B cell (primary cell): ENCODE results near the gene KIF26B. TPM values are rescaled to one million over a fixed set of nuclear protein-coding genes. Genes with fewer than 3 reads are reported as not detected.

Source experiments
- ATAC-seq: fragments of 200-7000 bp; cut with Tn5 transposase; one replicate; pipeline ENCODE4 v1.10.0; 2021; ENCODE audit warnings: low read depth, mild to moderate bottlenecking, moderate number of reproducible peaks, moderate library complexity
- CTCF ChIA-PET: fragments of 350-600 bp; sonication (Branson Sonifier 250); formaldehyde crosslinking; loops from one replicate; lab custom pipeline; 2021; ENCODE audit warnings: antibody characterized with exemption, inconsistent platforms; lab: Charles Lee
- POLR2A ChIA-PET: fragments of 350-600 bp; sonication (Branson Sonifier 250); formaldehyde crosslinking; loops from one replicate; lab custom pipeline; 2021; ENCODE audit warnings: antibody characterized with exemption; lab: Charles Lee
- DNase-seq: peaks from one replicate; pipeline ENCODE4 v3.0.0; 2013
- H2AFZ ChIP-seq: 2 replicates; pipeline ENCODE4 v1.6.1; 2012; ENCODE audit warnings: mild to moderate bottlenecking, low read depth, low read length; ENCODE audit not compliant: insufficient read depth, poor library complexity, severe bottlenecking
- H3K27ac ChIP-seq, 2 donors: 1 replicate in 1 of 2; 2 replicates in 1 of 2; pipeline ENCODE4 v1.5.1; 2012 to 2013; ENCODE audit warnings: low read length in 2 of 2, mild to moderate bottlenecking in 2 of 2, moderate library complexity in 1 of 2
- H3K27me3 ChIP-seq, 4 experiments: fragments of 200-600 bp in 1 of 4; sonication (generic) in 1 of 4; replicated peaks in 1 of 4; 1 replicate in 2 of 4; 2 replicates in 2 of 4; pipeline versions ENCODE4 v1.6.1 to v1.7.0; 2013 to 2016; ENCODE audit warnings: low read length in 3 of 4, mild to moderate bottlenecking in 2 of 4, mixed read lengths in 1 of 4, moderate library complexity in 1 of 4; ENCODE audit not compliant: insufficient read depth in 4 of 4, control insufficient read depth in 3 of 4; ENCODE audit errors: control extremely low read depth in 1 of 4
- H3K36me3 ChIP-seq, 2 experiments: replicated peaks in 1 of 2; 1 replicate in 1 of 2; 2 replicates in 1 of 2; pipeline versions ENCODE4 v1.6.1 to v1.7.1; 2013; ENCODE audit warnings: low read length in 1 of 2; ENCODE audit not compliant: insufficient read depth in 2 of 2, control insufficient read depth in 1 of 2; ENCODE audit errors: control extremely low read depth in 1 of 2, extremely low read depth in 1 of 2
- H3K4me1 ChIP-seq, 2 donors: fragments of 200-600 bp in 1 of 2; sonication (generic) in 1 of 2; 1 replicate in 1 of 2; 2 replicates in 1 of 2; pipeline versions ENCODE4 v1.5.1 to v1.6.1; 2013 to 2017; ENCODE audit warnings: low read length in 2 of 2; ENCODE audit not compliant: control insufficient read depth in 2 of 2, insufficient read depth in 2 of 2
- H3K4me2 ChIP-seq: replicated peaks from 2 replicates; pipeline ENCODE3; 2012; ENCODE audit warnings: mild to moderate bottlenecking, low read depth, low read length; ENCODE audit not compliant: poor library complexity, severe bottlenecking
- H3K4me3 ChIP-seq, 5 experiments: fragments of 200-600 bp in 1 of 5; sonication (generic) in 1 of 5; 1 replicate in 3 of 5; 2 replicates in 2 of 5; pipeline versions ENCODE4 v1.5.1 to v1.7.0; 2011 to 2016; ENCODE audit warnings: low read length in 4 of 5, mild to moderate bottlenecking in 4 of 5, low read depth in 2 of 5, control low read depth in 1 of 5, moderate library complexity in 1 of 5; ENCODE audit not compliant: insufficient read depth in 1 of 5; ENCODE audit errors: control extremely low read depth in 1 of 5, extremely low read depth in 1 of 5
- H3K79me2 ChIP-seq: fragments of 200-600 bp; sonication (generic); one replicate; pipeline ENCODE4 v1.6.0; 2016; ENCODE audit warnings: low read length; ENCODE audit not compliant: control insufficient read depth, insufficient read depth
- H3K9ac ChIP-seq: fragments of 200-600 bp; sonication (generic); 2 replicates; pipeline ENCODE4 v1.6.1; 2017; ENCODE audit warnings: mild to moderate bottlenecking, low read length, moderate library complexity
- H3K9me3 ChIP-seq, 3 donors: one replicate each; pipeline versions ENCODE4 v1.6.1 to v1.7.1; 2013; ENCODE audit warnings: low read length in 2 of 3; ENCODE audit not compliant: control insufficient read depth in 2 of 3, insufficient read depth in 1 of 3; ENCODE audit errors: control extremely low read depth in 1 of 3
- H4K20me1 ChIP-seq: 2 replicates; pipeline ENCODE4 v1.6.0; 2012; ENCODE audit warnings: mild to moderate bottlenecking, low read length; ENCODE audit not compliant: insufficient read depth, control insufficient read depth, poor library complexity, severe bottlenecking
- H3K27ac Mint-ChIP-seq: one replicate; pipeline ENCODE4 v1.8.0; 2021; ENCODE audit warnings: mixed read lengths
- H3K27me3 Mint-ChIP-seq: one replicate; pipeline ENCODE4 v1.8.0; 2021; ENCODE audit warnings: mixed read lengths
- H3K4me1 Mint-ChIP-seq: one replicate; pipeline ENCODE4 v1.8.0; 2021; ENCODE audit warnings: mixed read lengths
- H3K4me3 Mint-ChIP-seq: one replicate; pipeline ENCODE4 v1.8.0; 2021; ENCODE audit warnings: mixed read lengths
- H3K9me3 Mint-ChIP-seq: one replicate; pipeline ENCODE4 v1.8.0; 2022; ENCODE audit warnings: mixed read lengths; ENCODE audit not compliant: insufficient read depth
- CTCF ChIP-seq: fragments of 200-600 bp; IDR thresholded peaks from one replicate; pipeline ENCODE4 v1.8.0; 2022; ENCODE audit warnings: antibody characterized with exemption, mild to moderate bottlenecking
- EZH2 ChIP-seq: IDR thresholded peaks from 2 replicates; pipeline ENCODE4 v1.6.1; 2012; ENCODE audit warnings: borderline replicate concordance, low read depth, mild to moderate bottlenecking, moderate library complexity, low read length; ENCODE audit not compliant: insufficient read depth, poor library complexity, severe bottlenecking
- WGBS: methylation state at CpG from one replicate; pipeline ENCODE4 v1.1.5; 2013; ENCODE audit warnings: missing lambda C conversion rate; ENCODE audit not compliant: insufficient coverage; 5-methylcytosine and 5-hydroxymethylcytosine counted together
- intact Hi-C: fragments of 100-400 bp; cut with micrococcal nuclease; formaldehyde crosslinking; loops from one replicate; pipeline ENCODE4 v1.10.0; 2022
- polyA plus RNA-seq: library from polyadenylated mRNA; depleted of rRNA; stranded (reverse); fragments of >200 nt; gene quantifications from 2 replicates; pipeline ENCODE4 v1.2.3, GENCODE V29; 2012
- total RNA-seq, 2 donors: library from RNA; stranded (reverse); fragments of 120-200 nt in 1 of 2; gene quantifications; 1 replicate in 1 of 2; 2 replicates in 1 of 2; pipeline versions ENCODE4 v1.2.3 to v1.2.4, GENCODE V29; 2013 to 2022

The KIF26B gene
- total and polyA plus RNA-seq, 2 donors (not counting 1 experiment from before 2014, with no cell fraction given): 0.62 TPM; not detected in 1

- Mint-ChIP-seq H3K4me1 (no peaks in the 10 kb centered on the region), H3K9me3 (no peaks in the 10 kb centered on the region), H3K4me3 (no peak overlapping the region), H3K27me3 (peaks cover 16% of the 10 kb centered on the region), H3K27ac (no peak overlapping the region)
- H3K4me3 ChIP-seq: no peak overlapping the region
- WGBS: 87% methylated on average over 17 of the region's 18 CpGs
- no peaks in the 10 kb centered on the region for H3K36me3 ChIP-seq
- intact Hi-C loops: no loop called here
- H3K4me2 ChIP-seq: no peak overlapping the region
- no peak overlapping the region for H3K9ac ChIP-seq
- H3K4me1 ChIP-seq: no peaks in the 10 kb centered on the region
- no peaks in the 10 kb centered on the region for H4K20me1 ChIP-seq
- H2AFZ ChIP-seq: no peak overlapping the region
- DNase-seq: no peak
- no peaks in the 10 kb centered on the region for H3K27me3 ChIP-seq
- ChIA-PET CTCF (no interaction called here), POLR2A (no interaction called here)
- H3K27ac ChIP-seq: no peak overlapping the region
- peaks cover 0 to 11% (median 0%) of the 10 kb centered on the region in 3 donors for H3K9me3 ChIP-seq
- H3K79me2 ChIP-seq: no peaks in the 10 kb centered on the region
- no peak for TF ChIP-seq CTCF
- TF ChIP-seq EZH2: no peak
- ATAC-seq: no peak
Measured at GRCh38 chr1:245549996-245550719, 395.4 kb downstream of the KIF26B start.

GRCh38 chr1:245550720-245551043, 395.9 kb downstream of the KIF26B start:
- no peak overlapping the region for H2AFZ ChIP-seq
- no peak overlapping the region for H3K4me2 ChIP-seq
- Mint-ChIP-seq H3K4me3 (no peak overlapping the region), H3K9me3 (no peaks in the 10 kb centered on the region), H3K27me3 (peaks cover 16% of the 10 kb centered on the region), H3K4me1 (no peaks in the 10 kb centered on the region), H3K27ac (no peak overlapping the region)
- intact Hi-C loops: no loop called here
- no peak overlapping the region for H3K27ac ChIP-seq
- no peak overlapping the region for H3K4me3 ChIP-seq
- DNase-seq (no peak), ATAC-seq (no peak)
- no peak for TF ChIP-seq EZH2
- no peak for TF ChIP-seq CTCF
- H3K36me3 ChIP-seq: no peaks in the 10 kb centered on the region
- ChIA-PET POLR2A (no interaction called here), CTCF (no interaction called here)
- H3K27me3 ChIP-seq: no peaks in the 10 kb centered on the region
- H3K4me1 ChIP-seq: no peaks in the 10 kb centered on the region
- no peaks in the 10 kb centered on the region for H4K20me1 ChIP-seq
- peaks cover 0 to 11% (median 0%) of the 10 kb centered on the region in 3 donors for H3K9me3 ChIP-seq
- no peak overlapping the region for H3K9ac ChIP-seq
- H3K79me2 ChIP-seq: no peaks in the 10 kb centered on the region
- no CpG with 5 or more reads among the region's 1 CpG for WGBS
